Measurements from ENCODE around the gene SV2C.
A peak's percentile ranks its signal among the peaks of the same experiment; 100 is the strongest.
"Not testable (repeated sequence)": the region's sequence is repeated elsewhere in the genome, so short reads cannot be mapped to it uniquely, and the experiment has no call there.

SV2C gene

DNA sequence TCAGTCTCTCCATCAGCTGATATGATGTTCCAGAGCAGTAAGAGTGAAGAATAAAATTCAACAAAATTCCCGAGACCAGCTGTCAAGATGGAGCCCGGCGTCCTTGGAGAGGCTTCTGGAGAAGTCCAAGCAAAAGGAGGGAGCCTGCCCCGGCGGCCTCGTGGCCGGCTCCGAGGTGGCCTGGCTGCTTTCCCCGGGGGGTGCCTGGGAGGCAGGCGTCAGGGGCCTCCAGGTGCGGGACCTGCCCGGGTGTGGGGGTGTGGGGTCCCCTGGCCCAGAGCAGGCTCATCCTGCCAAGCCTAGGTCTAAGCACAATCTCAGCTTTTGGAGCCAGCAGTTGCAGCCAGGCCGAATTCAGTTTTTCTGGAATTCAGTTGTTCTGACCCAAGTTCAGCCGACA, 197.3 kb downstream of the SV2C start:
- no peak overlapping the region for H3K27ac ChIP-seq (ENCODE audit: low read depth, low read length)
- H3K9me3 ChIP-seq (ENCODE audit: control insufficient read depth in 5 of 5, low read length in 5 of 5) = no peaks in the 10 kb centered on the region
- H3K4me1 ChIP-seq (ENCODE audit: control insufficient read depth in 5 of 5, insufficient read depth in 5 of 5, low read length in 5 of 5) = no peaks in the 10 kb centered on the region
- H3K27me3 ChIP-seq (ENCODE audit: control insufficient read depth in 5 of 5, insufficient read depth in 4 of 5, low read length in 5 of 5) = no peaks in the 10 kb centered on the region
- no peak overlapping the region for H3K9ac ChIP-seq (ENCODE audit: low read length in 5 of 5)
- H3K36me3 ChIP-seq (ENCODE audit: control insufficient read depth in 5 of 5, insufficient read depth in 5 of 5, low read length in 5 of 5) = no peaks in the 10 kb centered on the region
- H3K4me3 ChIP-seq (ENCODE audit: low read depth in 1 of 5, low read length in 5 of 5) = no peak overlapping the region

- Histone ChIP-seq H3K27me3 (ENCODE audit: control insufficient read depth in 5 of 5, insufficient read depth in 4 of 5, low read length in 5 of 5) (no peaks in the 10 kb centered on the region), H3K27ac (ENCODE audit: low read depth, low read length) (no peak overlapping the region), H3K4me3 (ENCODE audit: low read depth in 1 of 5, low read length in 5 of 5) (no peak overlapping the region), H3K4me1 (ENCODE audit: control insufficient read depth in 5 of 5, insufficient read depth in 5 of 5, low read length in 5 of 5) (no peaks in the 10 kb centered on the region), H3K9me3 (ENCODE audit: control insufficient read depth in 5 of 5, low read length in 5 of 5) (peaks cover 0 to 2% (median 0%) of the 10 kb centered on the region in 5 donors), H3K9ac (ENCODE audit: low read length in 5 of 5) (no peak overlapping the region), H3K36me3 (ENCODE audit: control insufficient read depth in 5 of 5, insufficient read depth in 5 of 5, low read length in 5 of 5) (no peaks in the 10 kb centered on the region)
Observed at GRCh38 chr5:76283670-76284069, 200.5 kb downstream of the SV2C start.

GRCh38 chr5:76289692-76290091, 206.5 kb downstream of the SV2C start:
- H3K27me3 ChIP-seq (ENCODE audit: control insufficient read depth in 5 of 5, insufficient read depth in 4 of 5, low read length in 5 of 5) = no peaks in the 10 kb centered on the region
- H3K36me3 ChIP-seq (ENCODE audit: control insufficient read depth in 5 of 5, insufficient read depth in 5 of 5, low read length in 5 of 5) = no peaks in the 10 kb centered on the region
- peaks cover 0 to 3% (median 0%) of the 10 kb centered on the region in 5 donors for H3K4me1 ChIP-seq (ENCODE audit: control insufficient read depth in 5 of 5, insufficient read depth in 5 of 5, low read length in 5 of 5)
- H3K9me3 ChIP-seq (ENCODE audit: control insufficient read depth in 5 of 5, low read length in 5 of 5) = peaks cover 0 to 2% (median 0%) of the 10 kb centered on the region in 5 donors
- no peak overlapping the region for H3K9ac ChIP-seq (ENCODE audit: low read length in 5 of 5)
- H3K27ac ChIP-seq (ENCODE audit: low read depth, low read length) = no peak overlapping the region
- H3K4me3 ChIP-seq (ENCODE audit: low read depth in 1 of 5, low read length in 5 of 5) = no peak overlapping the region

DNA sequence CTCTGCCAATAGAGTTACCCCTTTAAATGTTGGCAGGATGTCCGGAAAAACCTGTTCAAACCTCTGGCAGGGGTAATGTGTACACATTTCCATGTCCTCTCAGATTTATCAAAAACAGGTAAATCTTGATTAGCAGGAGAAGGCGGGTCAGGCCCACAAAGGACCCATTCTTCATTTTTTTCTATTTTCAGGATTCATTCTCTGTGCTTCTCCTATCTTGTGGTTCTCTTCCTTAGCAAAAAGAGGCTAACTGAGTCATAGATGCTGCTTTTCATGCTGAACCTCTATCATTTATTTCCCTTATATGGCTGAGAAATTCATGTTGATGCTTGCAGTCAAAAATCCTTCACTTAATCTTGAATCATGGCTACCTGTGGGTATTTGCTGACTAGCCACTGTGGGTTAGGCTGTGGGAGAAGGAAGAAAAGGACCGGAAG, 207.2 kb downstream of the SV2C start:
- no peak overlapping the region for H3K9ac ChIP-seq (ENCODE audit: low read length in 5 of 5)
- H3K4me1 ChIP-seq (ENCODE audit: control insufficient read depth in 5 of 5, insufficient read depth in 5 of 5, low read length in 5 of 5) = peaks cover 0 to 3% (median 0%) of the 10 kb centered on the region in 5 donors
- no peaks in the 10 kb centered on the region for H3K27me3 ChIP-seq (ENCODE audit: control insufficient read depth in 5 of 5, insufficient read depth in 4 of 5, low read length in 5 of 5)
- no peaks in the 10 kb centered on the region for H3K36me3 ChIP-seq (ENCODE audit: control insufficient read depth in 5 of 5, insufficient read depth in 5 of 5, low read length in 5 of 5)
- H3K4me3 ChIP-seq (ENCODE audit: low read depth in 1 of 5, low read length in 5 of 5) = no peak overlapping the region
- no peak overlapping the region for H3K27ac ChIP-seq (ENCODE audit: low read depth, low read length)
- H3K9me3 ChIP-seq (ENCODE audit: control insufficient read depth in 5 of 5, low read length in 5 of 5) = peaks cover 0 to 2% (median 0%) of the 10 kb centered on the region in 5 donors

GRCh38 chr5:76291305-76292077, 208.3 kb downstream of the SV2C start:
- Histone ChIP-seq H3K27ac (ENCODE audit: low read depth, low read length) (no peak overlapping the region), H3K4me1 (ENCODE audit: control insufficient read depth in 5 of 5, insufficient read depth in 5 of 5, low read length in 5 of 5) (peaks cover 0 to 3% (median 0%) of the 10 kb centered on the region in 5 donors), H3K9ac (ENCODE audit: low read length in 5 of 5) (no peak overlapping the region), H3K9me3 (ENCODE audit: control insufficient read depth in 5 of 5, low read length in 5 of 5) (no peaks in the 10 kb centered on the region), H3K36me3 (ENCODE audit: control insufficient read depth in 5 of 5, insufficient read depth in 5 of 5, low read length in 5 of 5) (no peaks in the 10 kb centered on the region), H3K4me3 (ENCODE audit: low read depth in 1 of 5, low read length in 5 of 5) (no peak overlapping the region), H3K27me3 (ENCODE audit: control insufficient read depth in 5 of 5, insufficient read depth in 4 of 5, low read length in 5 of 5) (no peaks in the 10 kb centered on the region)

GRCh38 chr5:76292620-76293322, 209.6 kb downstream of the SV2C start:
- Histone ChIP-seq H3K27me3 (ENCODE audit: control insufficient read depth in 5 of 5, insufficient read depth in 4 of 5, low read length in 5 of 5) (no peaks in the 10 kb centered on the region), H3K9me3 (ENCODE audit: control insufficient read depth in 5 of 5, low read length in 5 of 5) (no peaks in the 10 kb centered on the region), H3K36me3 (ENCODE audit: control insufficient read depth in 5 of 5, insufficient read depth in 5 of 5, low read length in 5 of 5) (no peaks in the 10 kb centered on the region), H3K9ac (ENCODE audit: low read length in 5 of 5) (no peak overlapping the region), H3K4me3 (ENCODE audit: low read depth in 1 of 5, low read length in 5 of 5) (no peak overlapping the region), H3K4me1 (ENCODE audit: control insufficient read depth in 5 of 5, insufficient read depth in 5 of 5, low read length in 5 of 5) (peaks cover 0 to 3% (median 0%) of the 10 kb centered on the region in 5 donors), H3K27ac (ENCODE audit: low read depth, low read length) (peak overlapping the region; percentile 18)

- Histone ChIP-seq H3K4me3 (ENCODE audit: low read depth in 1 of 5, low read length in 5 of 5) (no peak overlapping the region), H3K4me1 (ENCODE audit: control insufficient read depth in 5 of 5, insufficient read depth in 5 of 5, low read length in 5 of 5) (peaks cover 0 to 3% (median 0%) of the 10 kb centered on the region in 5 donors), H3K27me3 (ENCODE audit: control insufficient read depth in 5 of 5, insufficient read depth in 4 of 5, low read length in 5 of 5) (no peaks in the 10 kb centered on the region), H3K9ac (ENCODE audit: low read length in 5 of 5) (no peak overlapping the region), H3K27ac (ENCODE audit: low read depth, low read length) (no peak overlapping the region), H3K9me3 (ENCODE audit: control insufficient read depth in 5 of 5, low read length in 5 of 5) (no peaks in the 10 kb centered on the region), H3K36me3 (ENCODE audit: control insufficient read depth in 5 of 5, insufficient read depth in 5 of 5, low read length in 5 of 5) (no peaks in the 10 kb centered on the region)
Observed at GRCh38 chr5:76294573-76294972, 211.4 kb downstream of the SV2C start.

- Histone ChIP-seq H3K4me3 (ENCODE audit: low read depth in 1 of 5, low read length in 5 of 5) (no peak overlapping the region), H3K9me3 (ENCODE audit: control insufficient read depth in 5 of 5, low read length in 5 of 5) (no peaks in the 10 kb centered on the region), H3K27me3 (ENCODE audit: control insufficient read depth in 5 of 5, insufficient read depth in 4 of 5, low read length in 5 of 5) (no peaks in the 10 kb centered on the region), H3K27ac (ENCODE audit: low read depth, low read length) (no peak overlapping the region), H3K4me1 (ENCODE audit: control insufficient read depth in 5 of 5, insufficient read depth in 5 of 5, low read length in 5 of 5) (peaks cover 0 to 1% (median 0%) of the 10 kb centered on the region in 5 donors), H3K9ac (ENCODE audit: low read length in 5 of 5) (no peak overlapping the region), H3K36me3 (ENCODE audit: control insufficient read depth in 5 of 5, insufficient read depth in 5 of 5, low read length in 5 of 5) (no peaks in the 10 kb centered on the region)
Observed at GRCh38 chr5:76298852-76299251, 215.7 kb downstream of the SV2C start.

GRCh38 chr5:76299592-76299991, 216.4 kb downstream of the SV2C start:
- Histone ChIP-seq H3K27ac (ENCODE audit: low read depth, low read length) (no peak overlapping the region), H3K4me1 (ENCODE audit: control insufficient read depth in 5 of 5, insufficient read depth in 5 of 5, low read length in 5 of 5) (peaks cover 0 to 6% (median 3%) of the 10 kb centered on the region in 5 donors), H3K4me3 (ENCODE audit: low read depth in 1 of 5, low read length in 5 of 5) (no peak overlapping the region), H3K9me3 (ENCODE audit: control insufficient read depth in 5 of 5, low read length in 5 of 5) (no peaks in the 10 kb centered on the region), H3K27me3 (ENCODE audit: control insufficient read depth in 5 of 5, insufficient read depth in 4 of 5, low read length in 5 of 5) (no peaks in the 10 kb centered on the region), H3K36me3 (ENCODE audit: control insufficient read depth in 5 of 5, insufficient read depth in 5 of 5, low read length in 5 of 5) (no peaks in the 10 kb centered on the region), H3K9ac (ENCODE audit: low read length in 5 of 5) (no peak overlapping the region)

DNA sequence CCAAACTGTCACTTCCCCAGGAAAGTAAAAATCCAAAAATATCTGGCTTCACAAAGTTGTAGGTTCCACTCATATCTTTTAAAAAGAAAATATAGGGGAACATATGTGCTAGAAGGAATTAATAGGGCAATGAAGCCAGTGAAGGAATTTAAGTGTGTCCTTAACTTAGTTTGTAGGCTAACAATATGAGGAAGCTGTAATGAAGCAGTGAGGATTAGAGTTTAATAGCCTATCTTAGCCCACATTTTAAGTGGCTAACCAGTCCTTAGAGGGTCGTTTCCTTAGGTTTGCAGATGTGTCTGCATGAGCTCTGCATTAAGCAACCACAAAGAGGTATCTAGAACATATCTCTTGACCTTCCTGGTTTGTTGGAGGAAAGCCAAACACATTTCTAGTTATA, 218.7 kb downstream of the SV2C start:
- not testable (repeated sequence) for H3K4me1 ChIP-seq (ENCODE audit: control insufficient read depth in 5 of 5, insufficient read depth in 5 of 5, low read length in 5 of 5); H3K36me3 ChIP-seq (ENCODE audit: control insufficient read depth in 5 of 5, insufficient read depth in 5 of 5, low read length in 5 of 5); H3K4me3 ChIP-seq (ENCODE audit: low read depth in 1 of 5, low read length in 5 of 5); H3K27ac ChIP-seq (ENCODE audit: low read depth, low read length); H3K9ac ChIP-seq (ENCODE audit: low read length in 5 of 5); H3K27me3 ChIP-seq (ENCODE audit: control insufficient read depth in 5 of 5, insufficient read depth in 4 of 5, low read length in 5 of 5); H3K9me3 ChIP-seq (ENCODE audit: control insufficient read depth in 5 of 5, low read length in 5 of 5)
